SH-SY5Y (cell line): ENCODE data around the gene KCNRG.

ENCODE experiments used
- GATA2 ChIP-seq: IDR thresholded peaks from 2 replicates; pipeline ENCODE4 v1.6.1; 2011; ENCODE audit warnings: mild to moderate bottlenecking, low read depth, low read length
- GATA3 ChIP-seq: IDR thresholded peaks from 2 replicates; pipeline ENCODE4 v1.6.1; 2011; ENCODE audit warnings: low read depth, mild to moderate bottlenecking, low read length, moderate library complexity

DNA sequence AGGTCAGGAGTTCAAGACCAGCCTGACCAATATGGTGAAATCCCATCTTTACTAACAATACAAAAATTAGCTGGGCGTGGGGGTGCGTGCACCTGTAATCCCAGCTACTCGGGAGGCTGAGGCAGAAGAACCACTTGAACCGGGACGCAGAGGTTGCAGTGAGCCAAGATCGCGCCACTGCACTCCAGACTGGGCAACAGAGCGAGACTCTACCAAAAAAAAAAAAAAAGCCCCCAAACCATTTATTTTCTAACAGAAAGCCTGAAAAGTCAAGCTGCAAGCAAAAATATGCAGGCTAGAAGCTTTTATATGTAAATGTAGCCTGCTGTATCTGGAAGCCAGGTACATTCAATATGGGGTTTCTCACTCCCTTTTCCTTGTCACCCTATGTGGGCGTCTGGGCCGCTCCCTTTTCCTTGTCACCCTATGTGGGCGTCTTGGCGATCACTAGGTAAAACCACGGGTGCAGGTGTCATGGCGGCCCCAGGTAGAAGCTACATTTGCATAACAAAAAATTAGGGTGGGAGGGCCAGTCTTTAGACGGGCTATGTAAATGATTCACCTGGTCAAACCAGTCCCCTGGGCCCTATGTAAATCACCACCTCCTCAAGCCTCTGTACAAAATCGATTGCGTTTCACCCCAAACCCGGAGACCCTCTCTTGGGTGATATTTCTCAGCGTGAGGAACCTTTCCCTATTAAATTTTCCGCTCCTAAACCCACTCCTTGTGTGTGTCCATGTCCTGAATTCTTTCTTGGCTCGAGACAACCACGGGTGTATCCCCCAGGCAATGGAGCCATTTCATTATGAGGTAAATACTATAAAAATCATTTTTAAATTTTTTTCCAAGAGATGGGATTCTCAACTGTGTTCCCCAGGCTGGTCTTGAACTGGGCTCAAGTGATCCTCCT lies 16.3 kb upstream of the KCNRG start:
- TF ChIP-seq GATA3: no peak
- no peak for TF ChIP-seq GATA2
